Suppressor macrophage treated with lipopolysaccharide for 4 hours (primary cell): Measurements from ENCODE around the gene PLXDC1.

ENCODE experiments used
- DNase-seq: peaks from one replicate; pipeline ENCODE4 v3.0.0-alpha.2; 2020

PLXDC1 gene

DNA sequence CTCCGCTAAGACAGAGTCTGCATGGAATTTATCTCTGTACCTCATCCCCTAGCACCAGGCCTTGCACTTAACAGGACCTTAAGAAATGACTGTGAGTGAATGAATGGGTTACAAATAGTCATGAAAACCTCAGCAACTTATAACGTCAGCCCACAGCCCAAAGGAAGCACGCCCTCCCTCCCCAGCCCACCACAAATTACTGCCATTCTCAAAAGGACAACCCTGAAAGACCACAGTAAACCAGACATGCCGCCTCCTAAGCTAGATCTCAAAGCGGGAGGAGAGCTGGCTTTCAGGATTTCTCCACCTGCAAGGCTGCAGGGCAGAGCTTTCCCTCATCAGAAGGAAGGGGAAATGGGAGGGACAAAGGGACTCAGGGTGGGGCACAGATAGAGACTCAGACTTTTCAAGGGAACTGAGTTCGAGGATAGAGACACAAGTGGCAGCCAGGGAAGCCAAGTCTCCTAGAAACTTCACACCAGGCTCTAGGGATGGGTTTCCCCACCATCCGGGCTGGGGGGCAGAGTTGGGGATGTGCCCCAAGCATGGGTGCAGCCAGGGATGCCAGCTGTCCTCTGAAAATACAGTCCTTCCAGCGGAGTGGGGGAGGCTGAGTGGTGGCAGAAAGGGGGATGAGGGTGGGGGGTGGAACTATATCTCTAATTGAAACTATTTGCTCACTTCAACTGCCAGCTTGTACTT lies 56.7 kb downstream of the PLXDC1 start:
- DNase-seq: peak; percentile 19

DNA sequence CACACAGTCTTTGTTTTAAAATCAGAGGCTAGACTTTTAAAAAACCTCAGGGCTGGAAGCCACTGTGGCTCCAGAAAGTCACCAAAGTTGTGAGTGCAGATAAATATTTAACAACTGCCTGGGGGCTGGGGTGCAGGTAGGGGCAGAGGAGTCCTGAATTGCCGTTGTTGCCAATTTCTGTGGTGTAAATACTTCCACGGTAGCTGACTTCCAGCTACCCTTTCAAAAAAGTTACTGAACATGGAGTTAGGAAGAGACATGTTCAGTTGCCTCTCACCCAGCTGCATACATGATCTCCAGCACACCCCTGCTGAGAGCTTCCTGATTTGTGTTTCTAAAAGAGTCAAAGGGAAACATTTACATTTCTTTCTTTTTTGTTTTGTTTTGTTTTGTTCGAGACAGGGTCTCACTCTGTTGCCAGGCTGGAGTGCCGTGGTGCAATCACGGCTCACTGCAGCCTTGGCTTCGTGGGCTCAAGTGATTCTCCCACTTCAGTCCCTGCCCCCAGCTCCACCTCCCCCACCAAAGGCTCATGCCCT lies 58.7 kb downstream of the PLXDC1 start:
- peak; percentile 66 for DNase-seq

DNA sequence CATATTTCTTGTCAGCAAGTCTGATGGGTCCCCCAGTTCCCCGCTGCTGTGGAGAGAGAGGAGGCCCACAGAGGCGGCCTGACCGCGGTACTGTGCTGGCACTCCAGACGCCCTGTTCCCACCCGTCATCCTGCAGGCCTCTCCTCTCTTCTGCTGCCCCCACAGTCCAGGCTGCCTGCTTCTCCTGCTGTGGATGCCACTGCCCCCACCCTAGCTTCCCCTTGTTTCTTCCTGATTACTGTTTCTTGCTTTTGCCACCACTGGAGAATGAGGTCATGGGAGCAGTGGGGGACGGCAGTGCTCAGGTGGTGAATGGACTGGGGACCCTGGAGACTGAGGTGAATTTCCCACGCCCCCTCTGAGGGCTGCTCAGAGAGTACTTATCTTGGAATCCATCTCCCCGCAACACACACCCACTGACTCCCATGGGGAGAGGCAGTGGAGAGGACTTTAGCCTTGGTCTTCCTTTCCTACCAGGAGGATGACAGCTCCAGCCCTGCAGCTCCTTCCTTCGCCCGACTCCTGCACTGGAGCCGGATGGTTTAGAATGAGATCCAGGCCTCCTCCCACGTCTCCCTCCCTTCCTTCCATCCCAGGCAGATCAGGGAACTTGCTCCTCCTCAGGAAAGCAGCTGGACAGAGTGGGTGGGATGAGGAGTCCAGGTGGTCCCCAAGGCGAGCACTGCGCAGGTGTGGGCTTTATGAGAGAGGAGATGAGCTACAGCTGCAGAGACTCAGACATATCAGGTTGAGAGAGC lies 60.4 kb downstream of the PLXDC1 start:
- DNase-seq: peak; percentile 21

DNA sequence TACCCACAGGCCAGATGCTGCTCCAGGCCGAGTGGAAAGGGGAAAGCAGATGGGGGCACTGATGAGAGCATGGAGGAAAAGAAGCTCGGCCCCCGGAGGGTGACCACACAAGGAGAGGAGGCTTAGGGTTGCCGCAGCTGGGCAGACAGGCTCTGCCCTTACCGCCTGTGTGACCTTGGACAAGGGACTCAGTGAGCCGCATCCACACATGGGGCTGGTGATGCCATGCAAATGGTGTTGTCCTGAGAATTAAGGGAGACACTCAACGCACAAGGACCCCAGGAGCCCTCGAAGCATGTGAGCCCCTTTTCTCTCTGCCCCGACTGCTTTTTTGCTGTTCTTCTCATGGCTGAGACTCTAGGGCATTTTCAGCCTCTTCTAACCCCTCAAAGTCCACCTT lies 61.0 kb downstream of the PLXDC1 start:
- no peak for DNase-seq

DNA sequence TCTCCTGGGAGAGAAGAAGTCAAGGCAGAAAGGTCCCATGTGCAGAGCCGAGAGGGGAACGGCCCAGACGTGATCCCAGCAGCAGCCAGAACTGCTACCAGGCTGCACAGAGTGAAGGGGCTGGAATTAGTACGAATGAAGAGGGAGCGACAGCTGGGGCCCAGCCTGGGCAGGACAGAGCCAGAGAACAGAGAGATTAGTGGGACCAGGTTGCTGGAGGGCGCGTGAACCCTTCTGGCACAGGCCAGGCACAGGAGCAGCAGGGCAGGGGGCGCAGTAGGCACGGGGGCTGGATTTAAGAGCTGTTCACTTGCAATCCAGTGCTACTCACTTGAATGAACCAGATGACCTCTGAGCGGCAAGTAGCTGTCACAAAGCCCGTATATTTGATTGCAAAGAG lies 66.9 kb downstream of the PLXDC1 start:
- no peak for DNase-seq

DNA sequence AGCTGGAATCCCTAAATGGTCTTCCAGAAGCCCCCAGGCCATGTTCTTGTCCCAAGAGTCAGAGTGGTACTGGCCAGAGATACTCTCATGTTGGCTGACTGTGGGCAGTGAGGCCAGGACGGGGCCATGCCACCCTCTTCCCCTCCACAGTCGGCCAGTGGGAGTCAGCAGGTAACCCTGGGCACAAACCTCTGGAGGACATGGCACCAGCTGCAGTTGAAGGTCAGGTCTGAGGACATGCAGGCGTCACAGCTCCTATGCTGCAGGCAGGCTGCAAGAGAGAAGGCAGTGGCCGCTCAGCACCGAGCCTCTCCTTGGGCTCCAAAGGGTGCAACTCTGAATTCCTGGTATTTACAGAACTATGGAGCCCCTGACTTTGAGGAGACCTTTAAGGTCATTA lies 68.2 kb downstream of the PLXDC1 start:
- DNase-seq: no peak

DNA sequence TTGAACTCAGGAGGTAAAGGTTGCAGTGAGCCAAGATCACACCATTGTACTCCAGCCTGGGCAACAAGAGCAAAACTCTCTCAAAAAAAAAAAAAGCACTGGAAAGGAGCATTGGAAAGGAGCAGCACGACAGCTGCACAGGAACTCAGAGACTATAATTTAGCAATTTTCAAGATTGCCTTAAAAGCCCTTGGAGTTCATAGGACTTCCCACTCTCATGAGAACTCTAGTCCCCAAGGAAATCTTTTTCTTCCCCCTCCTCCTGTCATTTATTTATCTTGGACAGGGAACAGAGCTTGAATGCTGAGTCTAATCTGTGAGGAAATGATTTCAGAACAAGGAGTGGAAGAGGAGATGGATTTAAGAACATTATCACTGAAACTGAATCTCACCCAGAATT lies 69.0 kb downstream of the PLXDC1 start:
- DNase-seq: no peak

DNA sequence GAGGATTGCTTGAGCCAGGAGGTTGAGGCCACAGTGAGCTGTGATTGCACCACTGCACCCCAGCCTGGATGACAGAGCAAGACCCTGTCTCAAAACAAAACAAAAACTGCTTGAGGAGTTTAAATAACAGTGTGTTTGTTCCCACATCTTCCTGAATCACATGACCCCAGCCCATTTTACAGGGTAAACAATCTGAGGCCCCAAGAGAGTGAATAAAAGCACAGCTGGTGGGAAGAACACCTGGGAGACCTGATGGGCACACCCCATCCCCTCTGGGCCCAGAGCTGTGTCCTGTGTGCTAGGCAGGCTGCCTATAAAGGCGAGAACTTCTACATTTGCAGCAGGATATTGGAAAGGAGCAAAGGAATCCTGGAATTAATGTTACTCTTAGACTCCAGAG lies 69.6 kb downstream of the PLXDC1 start:
- DNase-seq: peak; percentile 17

DNA sequence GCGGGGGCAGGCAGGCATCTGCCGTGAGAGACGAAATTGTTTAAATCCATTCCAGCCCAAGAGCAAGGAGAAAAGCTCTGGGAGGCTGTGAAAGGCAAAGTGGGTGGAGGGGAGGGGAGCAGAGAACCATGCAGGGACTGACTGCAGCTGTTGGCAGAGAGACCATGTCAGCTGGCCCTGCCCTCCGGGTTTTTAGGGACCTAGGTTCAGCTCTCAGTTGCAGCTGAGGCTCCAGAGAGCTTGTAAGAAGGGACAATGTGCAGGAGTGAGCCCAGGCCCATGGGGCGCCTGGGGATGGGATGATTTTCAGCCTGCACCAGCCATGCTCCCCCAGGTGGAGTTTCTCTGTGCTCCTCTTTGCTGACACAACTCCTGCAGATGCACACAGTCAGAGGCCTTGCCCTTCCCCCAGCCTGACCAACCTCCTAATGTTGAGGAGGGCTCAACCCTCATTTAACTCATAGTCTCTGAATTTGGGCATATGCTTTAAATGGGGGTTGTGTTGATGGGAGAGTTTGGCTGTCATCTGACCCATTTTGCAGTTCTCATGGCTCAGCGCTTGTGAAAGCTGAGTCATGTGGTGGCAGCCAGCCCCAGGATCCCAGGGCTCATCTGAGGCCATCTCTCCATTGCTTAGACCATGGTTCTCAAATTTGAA lies 70.9 kb downstream of the PLXDC1 start:
- DNase-seq: peak; percentile 49

DNA sequence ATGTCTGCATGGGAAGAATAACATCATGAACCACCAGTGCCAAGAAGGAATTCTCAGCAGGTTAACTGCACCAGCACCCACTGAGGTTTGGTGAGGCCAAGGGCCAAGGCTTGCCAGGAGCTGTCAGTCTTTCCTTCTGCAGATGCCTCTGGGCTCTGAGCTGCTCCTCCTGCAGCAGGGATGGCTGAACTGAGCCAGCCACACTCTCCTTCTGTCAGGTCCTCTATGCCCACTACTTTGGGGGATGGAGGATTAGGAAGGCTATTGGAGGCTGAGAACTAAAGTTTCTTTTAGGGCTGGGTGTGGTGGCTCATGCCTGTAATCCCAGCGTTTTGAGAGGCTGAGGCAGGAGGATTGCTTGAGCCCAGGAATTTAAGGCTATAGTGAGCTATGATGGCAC lies 71.6 kb downstream of the PLXDC1 start:
- no peak for DNase-seq

DNA sequence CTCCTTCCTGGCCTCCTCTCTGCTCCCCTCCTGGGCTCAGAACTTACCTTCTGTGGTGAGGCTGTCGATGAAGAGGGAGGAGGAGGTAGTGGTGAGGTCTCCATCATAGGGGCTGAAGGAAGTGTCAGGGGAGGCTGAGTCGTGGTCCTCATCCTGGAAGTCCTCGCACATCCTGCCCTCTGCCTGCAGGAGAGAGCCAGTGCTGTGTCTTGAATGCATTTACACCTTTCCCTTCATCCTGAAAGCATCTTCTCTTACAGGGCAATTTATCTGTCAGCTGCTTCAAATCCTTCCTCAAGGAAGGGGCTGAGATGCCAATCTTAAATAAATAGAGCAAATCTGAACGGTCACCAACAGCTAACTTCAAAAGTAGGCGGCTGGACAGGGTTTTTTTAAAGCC lies 73.6 kb downstream of the PLXDC1 start:
- no peak for DNase-seq

DNA sequence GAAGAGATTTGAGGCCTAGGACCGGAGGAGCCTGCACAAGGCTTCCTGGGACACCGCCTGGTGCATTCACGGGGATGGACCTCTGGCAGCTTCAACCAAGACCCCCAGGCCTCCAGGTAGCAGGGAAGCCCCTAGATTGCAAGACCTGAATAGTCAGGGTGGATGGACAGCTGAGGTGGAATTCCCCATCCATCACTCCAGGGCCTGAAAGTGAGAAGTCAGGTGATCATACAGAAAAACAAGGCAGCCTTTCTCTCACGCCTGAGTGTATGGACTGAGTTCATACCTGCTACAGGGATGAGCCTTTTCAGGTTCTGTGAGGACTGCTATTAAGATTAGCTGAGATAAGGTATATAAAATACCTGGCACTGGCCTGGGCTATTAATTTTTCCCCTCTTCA lies 74.2 kb downstream of the PLXDC1 start:
- DNase-seq: no peak

DNA sequence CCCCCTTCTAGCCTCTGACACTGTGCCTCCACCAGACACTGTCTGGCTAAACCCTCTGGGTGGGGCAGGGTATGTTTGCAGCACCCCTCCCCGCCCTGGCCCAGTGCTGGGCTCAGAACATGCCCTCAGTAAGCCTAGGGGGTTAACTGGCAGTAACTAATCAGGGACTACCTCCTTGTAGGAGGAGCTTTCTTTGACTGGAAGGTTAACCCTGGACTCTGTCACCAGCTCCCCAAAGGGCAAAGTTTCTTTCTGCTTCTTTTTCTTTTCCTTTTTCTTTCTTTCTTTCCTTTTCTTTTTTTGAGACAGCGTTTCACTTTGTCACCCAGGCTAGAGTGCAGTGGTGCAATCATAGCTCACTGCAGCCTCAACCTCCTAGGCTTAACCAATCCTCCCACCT lies 76.8 kb downstream of the PLXDC1 start:
- DNase-seq: no peak

DNA sequence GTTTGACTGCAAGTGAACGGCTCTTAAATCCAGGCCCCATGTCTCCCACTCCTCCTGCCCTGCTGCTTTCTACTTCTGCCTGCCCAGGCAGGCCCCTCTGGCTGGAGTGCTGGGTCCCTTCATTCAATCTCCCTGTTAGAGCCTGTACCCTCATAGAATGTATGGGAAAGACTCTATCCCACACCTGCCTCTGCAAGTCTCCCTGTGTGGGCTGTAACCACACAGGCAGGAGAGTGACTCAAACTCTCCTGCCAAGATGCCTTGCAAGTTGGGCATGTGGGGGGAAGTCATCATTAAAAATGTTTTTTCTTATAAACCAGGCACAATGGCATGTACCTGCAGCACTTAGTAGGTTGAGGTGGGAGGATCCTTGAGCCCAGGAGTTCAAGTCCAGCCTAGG lies 77.5 kb downstream of the PLXDC1 start:
- DNase-seq: no peak

DNA sequence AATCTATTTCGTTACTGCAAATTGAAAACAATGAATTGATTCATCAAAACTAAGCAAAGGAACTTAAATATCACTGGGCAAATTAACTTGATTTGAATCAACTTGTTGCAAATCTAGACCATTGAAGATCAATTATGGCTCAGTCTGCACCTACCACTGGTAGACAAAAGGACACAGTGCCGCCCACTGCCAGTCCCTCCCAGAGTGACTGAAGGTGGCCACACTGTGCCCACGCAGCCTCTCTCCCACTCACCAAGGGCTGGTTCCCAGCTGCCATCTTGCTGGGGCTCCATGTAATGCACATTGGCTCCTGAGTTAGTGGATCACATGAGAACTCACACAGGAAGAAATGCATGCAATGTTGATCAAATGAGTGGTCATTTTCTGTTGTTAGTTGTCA lies 78.1 kb downstream of the PLXDC1 start:
- DNase-seq: no peak

DNA sequence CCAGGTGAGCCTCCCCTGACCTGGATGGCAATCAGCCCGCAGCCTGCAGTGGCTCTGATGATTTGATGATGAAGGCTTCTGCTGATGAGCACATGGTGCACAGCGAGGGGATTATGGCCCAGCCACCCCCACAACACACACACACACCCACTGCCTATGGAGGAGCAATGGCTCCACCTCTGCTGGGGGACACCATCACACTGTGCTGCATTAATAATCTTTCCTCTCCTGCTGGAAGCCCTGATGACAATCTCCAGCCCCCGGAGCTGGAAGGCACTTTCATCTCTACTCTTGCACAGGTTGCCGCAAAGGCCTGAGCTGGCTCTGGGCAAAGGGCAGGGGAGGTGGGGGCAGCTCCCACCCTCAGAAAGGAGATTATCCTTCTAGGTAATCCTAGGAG lies 79.9 kb downstream of the PLXDC1 start:
- no peak for DNase-seq

DNA sequence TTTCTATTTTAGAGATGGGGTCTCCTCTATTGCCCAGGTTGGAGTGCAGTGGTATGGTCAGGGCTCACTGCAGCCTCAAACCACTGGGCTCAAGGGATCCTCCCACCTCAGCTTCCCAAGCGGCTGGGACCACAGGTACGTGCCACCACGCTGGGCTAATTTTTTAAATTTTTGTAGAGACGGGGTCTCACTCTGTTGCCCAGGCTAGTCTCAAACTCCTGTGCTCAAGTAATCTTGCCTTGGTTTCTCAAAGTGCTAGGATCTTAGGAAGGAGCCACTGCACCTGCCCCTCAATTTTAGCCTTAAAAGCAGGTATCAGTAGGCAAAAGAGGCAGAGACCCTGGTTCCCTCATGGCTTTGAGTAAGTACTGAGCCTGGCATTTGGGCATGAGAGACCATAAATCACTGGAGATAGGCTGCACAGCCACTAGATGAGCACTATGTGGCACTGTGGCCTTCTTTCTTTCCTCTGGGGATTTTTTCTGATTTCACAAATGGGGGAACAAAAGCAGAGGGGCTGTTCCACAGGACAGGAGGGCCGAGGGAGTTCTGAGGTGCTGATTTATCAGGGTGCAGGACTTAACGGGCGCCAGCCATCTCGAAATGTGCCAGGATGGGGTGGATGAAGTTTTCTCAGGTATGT lies 82.2 kb downstream of the PLXDC1 start:
- DNase-seq: peak; percentile 65

DNA sequence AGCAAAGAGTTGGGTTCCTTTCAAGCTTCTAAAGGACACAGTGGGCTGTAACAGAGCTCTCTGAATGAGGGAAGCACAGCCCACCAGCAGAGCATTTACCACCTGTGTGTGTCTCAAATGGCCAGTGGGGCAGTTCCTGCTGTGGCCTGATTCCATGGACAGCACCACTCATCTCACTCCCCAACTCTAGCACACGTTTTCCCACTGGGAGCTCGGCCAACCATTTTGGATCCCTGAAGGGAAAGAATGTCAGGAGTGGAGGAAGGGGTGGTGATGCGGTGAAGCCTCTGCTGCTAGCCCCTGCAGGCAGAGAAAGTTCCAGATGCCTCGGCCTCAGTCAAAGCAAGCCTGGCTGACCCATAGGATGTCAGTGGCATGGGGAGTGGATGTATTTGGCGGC lies 86.6 kb downstream of the PLXDC1 start:
- no peak for DNase-seq

DNA sequence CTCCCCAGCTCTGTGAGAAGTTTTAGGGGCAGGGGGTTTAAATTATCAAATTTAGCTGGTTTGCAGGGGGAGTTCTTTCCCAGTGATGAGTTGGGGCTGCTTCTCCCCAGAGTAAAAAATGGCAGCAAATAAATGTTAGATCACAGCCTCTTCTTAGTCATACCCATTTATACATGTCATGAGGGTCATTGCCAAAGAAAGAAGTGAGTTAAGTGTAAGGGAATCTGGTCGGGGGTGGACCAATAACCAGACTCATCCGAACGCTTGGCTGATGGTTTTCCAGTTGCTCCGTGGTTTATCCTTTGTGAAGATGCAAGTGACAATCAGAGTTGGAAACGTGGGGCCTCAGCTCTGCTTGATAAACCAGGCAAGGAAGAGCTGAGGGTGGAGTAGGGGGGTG lies 87.1 kb downstream of the PLXDC1 start:
- DNase-seq: no peak

DNA sequence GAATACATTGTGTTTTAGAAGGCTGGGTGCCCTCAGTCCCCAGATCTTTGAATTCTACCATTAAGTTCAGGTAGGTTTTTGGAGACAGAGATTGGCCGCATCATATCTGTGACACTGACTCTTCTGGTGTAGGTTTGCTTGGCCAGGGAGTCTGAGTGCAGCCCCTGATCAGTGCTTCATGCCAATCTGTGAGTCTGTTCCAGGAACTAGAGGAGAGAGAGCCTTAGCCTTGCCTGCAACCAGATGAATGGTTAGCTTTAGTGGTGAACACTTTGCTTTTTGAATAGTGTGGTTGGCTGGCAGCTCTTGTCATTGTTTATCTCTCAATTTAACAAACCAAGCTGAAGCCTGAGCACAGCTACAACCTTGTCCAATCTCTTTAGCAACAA lies 87.8 kb downstream of the PLXDC1 start:
- no peak for DNase-seq

DNA sequence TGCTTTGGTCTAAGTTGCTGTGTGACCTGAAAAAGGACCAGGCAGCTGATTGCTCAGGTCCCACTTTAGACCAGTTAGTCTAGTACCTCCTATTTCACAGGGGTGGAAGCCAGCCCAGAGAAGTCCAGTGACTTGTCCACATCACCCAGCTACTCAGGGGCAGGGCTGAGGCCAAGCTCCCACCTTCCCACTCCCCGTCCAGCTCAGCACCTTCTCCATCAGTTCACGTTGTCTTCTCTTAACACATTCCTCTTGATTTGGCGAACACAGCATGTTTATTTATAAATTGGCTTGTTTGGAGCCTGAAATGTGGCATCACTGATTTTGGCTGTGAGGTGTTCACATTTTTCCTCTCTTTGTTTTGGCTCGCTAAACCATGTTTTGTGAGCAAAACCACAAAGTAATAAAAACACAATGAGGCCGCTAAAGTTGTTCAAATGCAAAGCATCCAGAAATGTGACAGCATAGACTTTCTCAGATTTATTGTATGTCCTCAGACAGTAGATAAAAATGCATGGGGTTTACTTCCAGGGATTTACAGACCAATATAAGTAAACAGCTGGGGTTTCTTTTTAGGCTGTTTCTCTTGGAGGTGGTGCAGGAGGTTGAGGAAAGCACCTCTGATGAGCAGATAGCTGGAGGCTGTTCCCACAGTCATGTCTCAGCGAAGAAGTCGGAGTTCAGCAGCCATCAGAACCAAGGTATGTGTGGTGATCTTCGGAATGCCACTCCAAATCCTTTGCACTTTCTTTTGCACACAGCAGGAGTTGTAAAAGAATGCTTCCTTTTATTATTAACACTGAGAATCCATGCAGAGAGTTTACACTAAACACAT lies 88.4 kb downstream of the PLXDC1 start:
- DNase-seq: no peak

DNA sequence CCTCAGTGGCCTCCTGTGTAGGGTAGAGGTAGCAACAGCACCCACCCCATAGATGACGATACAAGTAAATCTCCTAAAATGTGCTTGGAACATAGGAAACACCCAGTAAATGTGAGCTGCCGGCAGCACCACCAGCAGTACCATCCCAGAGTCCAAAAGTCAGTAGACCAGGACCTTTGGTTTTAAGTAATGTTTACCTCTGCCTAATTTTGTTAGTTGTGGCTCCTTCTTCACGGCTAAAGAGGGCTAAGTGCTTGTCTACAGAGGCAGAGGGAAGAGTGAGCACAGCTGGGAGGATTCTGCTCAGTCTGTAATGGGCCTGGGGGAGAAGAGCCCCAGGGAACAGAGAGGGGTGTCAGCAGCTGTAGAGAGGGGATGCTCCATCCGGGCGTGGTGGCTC lies 92.9 kb downstream of the PLXDC1 start:
- DNase-seq: no peak
